Subcutaneous adipose tissue (tissue), 4 donors: ENCODE results near the gene G6PC1. TPM values are rescaled to one million over a fixed set of nuclear protein-coding genes. Genes with fewer than 3 reads are reported as not detected.

Experiments used
- CTCF ChIP-seq: fragments of 450-650 bp; IDR thresholded peaks from one replicate; pipeline ENCODE4 v1.5.1; 2016; ENCODE audit warnings: low read depth, mild to moderate bottlenecking, control low read depth, antibody characterized with exemption, moderate library complexity
- total RNA-seq, 4 donors: library from RNA; depleted of rRNA; stranded (reverse); fragments of >200 nt; gene quantifications; one replicate each; pipeline ENCODE4 v1.1.0, GENCODE V29; 2016

Gene G6PC1
- total RNA-seq, 4 donors from 2014 or later: not detected

- TF ChIP-seq CTCF: no peak
Observed at GRCh38 chr17:42857389-42857788, 43.2 kb upstream of the G6PC1 start.

DNA sequence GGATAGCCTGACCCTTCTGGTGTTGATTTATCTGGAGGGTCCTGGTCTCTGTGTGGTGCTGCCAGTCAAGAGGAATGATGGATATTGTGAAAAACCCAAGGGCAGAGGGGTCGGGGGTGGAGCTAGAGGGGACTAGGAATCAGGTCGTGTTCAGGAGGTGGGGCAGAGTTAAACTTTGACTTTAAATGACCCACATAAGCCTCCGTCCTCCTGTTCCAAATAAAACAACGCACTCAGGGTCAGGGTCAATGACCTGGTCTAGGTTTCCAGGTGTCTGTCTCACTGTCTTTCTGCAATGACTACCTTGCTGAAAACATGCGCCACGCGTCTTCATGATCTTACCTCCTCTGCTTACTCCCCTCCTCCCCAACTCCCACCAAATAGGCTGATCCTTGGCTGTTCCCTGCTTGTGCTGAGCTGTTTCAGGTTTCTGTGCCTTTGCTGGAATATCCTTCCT lies 34.9 kb upstream of the G6PC1 start:
- TF ChIP-seq CTCF: no peak

DNA sequence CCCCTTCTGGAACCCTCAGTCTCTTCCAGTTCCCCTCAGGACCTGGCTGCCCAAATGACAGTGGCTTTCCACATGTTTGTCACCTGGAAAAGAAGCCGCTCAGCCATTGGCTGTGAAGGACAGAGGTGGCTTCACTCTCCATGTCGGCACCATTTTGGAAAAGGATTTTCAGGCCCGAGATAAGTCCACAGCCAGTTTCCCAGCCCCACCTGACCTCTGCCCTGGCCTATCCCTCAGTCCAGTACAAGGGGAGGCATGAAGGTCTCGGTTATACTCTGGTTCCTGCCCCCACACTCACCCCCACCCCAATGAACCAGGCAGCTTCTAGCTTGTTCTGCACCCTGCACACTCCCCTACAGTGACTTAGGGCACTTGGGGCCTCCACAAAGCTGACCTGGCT lies 34.4 kb upstream of the G6PC1 start:
- no peak for TF ChIP-seq CTCF

DNA sequence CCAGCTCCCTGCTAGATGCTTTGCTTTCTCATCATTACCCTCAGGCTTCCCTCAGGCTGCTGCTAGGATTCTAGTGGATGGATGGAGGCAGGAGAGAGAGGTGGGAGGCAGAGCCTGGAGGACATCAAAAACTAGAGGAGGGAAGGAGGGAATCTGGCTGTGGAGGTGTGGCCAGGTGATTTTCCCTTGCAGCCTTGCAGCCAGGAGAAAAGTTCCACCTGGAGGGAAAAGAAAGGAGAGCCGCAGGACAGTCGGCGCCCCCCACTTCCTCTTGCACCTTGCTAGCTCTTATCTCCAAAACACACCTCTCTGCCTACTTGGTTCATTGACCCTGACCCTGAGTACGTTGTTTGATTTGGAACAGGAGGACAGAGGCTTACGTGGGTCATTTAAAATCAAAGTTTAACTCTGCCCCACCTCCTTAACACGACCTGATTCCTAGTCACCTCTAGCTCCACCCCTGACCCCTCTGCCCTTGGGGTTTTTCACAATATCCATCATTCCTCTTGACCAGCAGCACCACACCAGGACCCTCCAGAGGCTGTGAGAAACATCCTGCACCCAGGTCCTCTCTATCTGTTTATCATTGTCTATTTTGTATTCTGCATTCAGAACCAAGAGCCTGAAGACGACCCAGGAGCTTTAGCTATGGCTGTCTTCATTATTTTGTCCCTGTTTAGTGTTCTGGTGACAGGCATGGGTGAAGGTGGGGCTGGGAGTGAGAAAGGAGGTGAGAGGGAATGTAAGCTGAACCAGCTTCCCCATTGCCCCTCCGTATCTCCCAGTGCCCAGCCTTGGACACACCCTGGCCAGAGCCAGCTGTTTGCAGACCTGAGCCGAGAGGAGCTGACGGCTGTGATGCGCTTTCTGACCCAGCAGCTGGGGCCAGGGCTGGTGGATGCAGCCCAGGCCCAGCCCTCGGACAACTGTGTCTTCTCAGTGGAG lies 33.7 kb upstream of the G6PC1 start:
- no peak for TF ChIP-seq CTCF

DNA sequence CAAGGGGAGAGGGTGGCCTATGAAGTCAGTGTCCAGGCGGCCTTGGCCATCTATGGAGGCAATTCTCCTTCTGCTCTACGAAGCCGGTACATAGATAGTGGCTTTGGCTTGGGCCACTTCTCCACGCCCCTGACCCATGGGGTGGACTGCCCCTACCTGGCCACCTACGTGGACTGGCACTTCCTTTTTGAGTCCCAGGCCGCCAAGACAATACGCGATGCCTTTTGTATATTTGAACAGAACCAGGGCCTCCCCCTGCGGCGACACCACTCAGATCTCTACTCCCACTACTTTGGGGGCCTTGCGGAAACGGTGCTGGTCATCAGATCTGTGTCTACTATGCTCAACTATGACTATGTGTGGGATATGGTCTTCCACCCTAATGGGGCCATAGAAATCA lies 32.3 kb upstream of the G6PC1 start:
- no peak for TF ChIP-seq CTCF

- TF ChIP-seq CTCF: no peak
Observed at GRCh38 chr17:42871647-42872046, 29.0 kb upstream of the G6PC1 start.

GRCh38 chr17:42872251-42872965 lies 28.2 kb upstream of the G6PC1 start:
- no peak for TF ChIP-seq CTCF
